Mesothelial cell of epicardium (in vitro differentiated cells): ENCODE data around the gene PJA2. TPM values are rescaled to one million over a fixed set of nuclear protein-coding genes. Genes with fewer than 3 reads are reported as not detected.

ENCODE experiments used
- DNase-seq, 2 experiments: peaks; one replicate each; pipeline ENCODE4 v3.0.0; 2021; ENCODE audit warnings: low spot score in 2 of 2; ENCODE audit not compliant: unreplicated experiment in 2 of 2
- H3K27ac Mint-ChIP-seq: 2 replicates; pipeline ENCODE4 v1.8.0; 2021; ENCODE audit warnings: mixed read lengths
- H3K27me3 Mint-ChIP-seq: 2 replicates; pipeline ENCODE4 v1.8.0; 2021; ENCODE audit warnings: low read depth, mixed read lengths
- H3K36me3 Mint-ChIP-seq: 2 replicates; pipeline ENCODE4 v1.8.0; 2021; ENCODE audit warnings: mixed read lengths
- H3K4me1 Mint-ChIP-seq: 2 replicates; pipeline ENCODE4 v1.8.0; 2021; ENCODE audit warnings: mixed read lengths
- H3K4me3 Mint-ChIP-seq: 2 replicates; pipeline ENCODE4 v1.8.0; 2021; ENCODE audit warnings: mild to moderate bottlenecking, moderate library complexity, mixed read lengths
- H3K9me3 Mint-ChIP-seq: 2 replicates; pipeline ENCODE4 v1.8.0; 2021; ENCODE audit warnings: mixed read lengths
- total RNA-seq: library from RNA; stranded (reverse); gene quantifications from 3 replicates; pipeline ENCODE4 v1.2.1, GENCODE V29; 2021
- TF ChIP-seq, protein P1 (sequence below): fragments of 200-600 bp; sonication (generic); IDR thresholded peaks from one replicate; pipeline ENCODE4 v1.5.0; 2021; ENCODE audit warnings: antibody characterized with exemption; ENCODE audit not compliant: unreplicated experiment

Gene PJA2
- total RNA-seq, 1 donor from 2014 or later = 69.2 TPM

DNA sequence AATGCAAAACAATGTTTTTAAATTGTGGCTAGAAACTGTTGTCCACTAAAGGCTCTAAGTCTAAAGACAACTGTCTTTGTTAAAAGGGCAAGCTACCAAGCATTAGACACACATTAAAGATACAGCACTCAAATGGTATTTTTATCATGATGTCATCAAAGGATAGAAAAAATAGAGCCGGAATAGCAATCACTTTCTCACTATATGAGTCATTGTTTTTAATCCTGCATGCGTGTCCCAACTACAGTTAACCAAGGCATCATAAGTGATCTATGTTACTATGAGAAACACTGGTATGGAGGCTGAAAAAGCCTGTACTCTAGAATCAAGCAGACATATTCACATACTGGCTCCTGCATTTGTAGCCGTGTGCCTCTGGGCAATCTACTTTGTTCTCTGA is 1.9 kb upstream of the PJA2 start:
- peaks cover 20% of the 10 kb centered on the region for H3K9me3 Mint-ChIP-seq
- peaks cover 6% of the 10 kb centered on the region for H3K36me3 Mint-ChIP-seq
- no peak for DNase-seq
- no peaks in the 10 kb centered on the region for H3K27me3 Mint-ChIP-seq
- no peak overlapping the region for H3K4me3 Mint-ChIP-seq
- peaks cover 30% of the 10 kb centered on the region for H3K4me1 Mint-ChIP-seq
- TF ChIP-seq, protein P1, sequence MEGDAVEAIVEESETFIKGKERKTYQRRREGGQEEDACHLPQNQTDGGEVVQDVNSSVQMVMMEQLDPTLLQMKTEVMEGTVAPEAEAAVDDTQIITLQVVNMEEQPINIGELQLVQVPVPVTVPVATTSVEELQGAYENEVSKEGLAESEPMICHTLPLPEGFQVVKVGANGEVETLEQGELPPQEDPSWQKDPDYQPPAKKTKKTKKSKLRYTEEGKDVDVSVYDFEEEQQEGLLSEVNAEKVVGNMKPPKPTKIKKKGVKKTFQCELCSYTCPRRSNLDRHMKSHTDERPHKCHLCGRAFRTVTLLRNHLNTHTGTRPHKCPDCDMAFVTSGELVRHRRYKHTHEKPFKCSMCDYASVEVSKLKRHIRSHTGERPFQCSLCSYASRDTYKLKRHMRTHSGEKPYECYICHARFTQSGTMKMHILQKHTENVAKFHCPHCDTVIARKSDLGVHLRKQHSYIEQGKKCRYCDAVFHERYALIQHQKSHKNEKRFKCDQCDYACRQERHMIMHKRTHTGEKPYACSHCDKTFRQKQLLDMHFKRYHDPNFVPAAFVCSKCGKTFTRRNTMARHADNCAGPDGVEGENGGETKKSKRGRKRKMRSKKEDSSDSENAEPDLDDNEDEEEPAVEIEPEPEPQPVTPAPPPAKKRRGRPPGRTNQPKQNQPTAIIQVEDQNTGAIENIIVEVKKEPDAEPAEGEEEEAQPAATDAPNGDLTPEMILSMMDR = no peak
- peak overlapping the region; percentile 50 for H3K27ac Mint-ChIP-seq

DNA sequence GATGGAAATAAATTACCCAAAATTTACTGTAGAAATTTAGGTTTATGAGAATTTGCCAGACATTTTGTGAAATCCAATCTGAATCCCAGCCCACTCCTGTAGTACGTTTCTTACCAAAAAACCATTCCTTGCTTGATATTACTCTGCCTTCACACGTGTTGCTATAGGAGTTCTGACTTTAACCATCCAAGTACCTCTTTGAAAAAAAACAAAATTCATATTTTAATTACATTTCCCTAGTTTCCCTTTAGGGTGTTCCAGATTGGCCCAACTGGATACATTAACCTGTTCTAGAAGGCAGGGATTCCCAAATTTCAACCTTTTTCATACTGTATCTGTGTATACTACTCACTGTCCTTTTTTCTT is 1.4 kb upstream of the PJA2 start:
- TF ChIP-seq, protein P1 = no peak
- Mint-ChIP-seq H3K4me1 (peaks cover 33% of the 10 kb centered on the region), H3K27ac (peak overlapping the region; percentile 98), H3K36me3 (peaks cover 6% of the 10 kb centered on the region), H3K27me3 (no peaks in the 10 kb centered on the region), H3K9me3 (peaks cover 15% of the 10 kb centered on the region), H3K4me3 (peak overlapping the region; percentile 99)
- DNase-seq = no peak

DNA sequence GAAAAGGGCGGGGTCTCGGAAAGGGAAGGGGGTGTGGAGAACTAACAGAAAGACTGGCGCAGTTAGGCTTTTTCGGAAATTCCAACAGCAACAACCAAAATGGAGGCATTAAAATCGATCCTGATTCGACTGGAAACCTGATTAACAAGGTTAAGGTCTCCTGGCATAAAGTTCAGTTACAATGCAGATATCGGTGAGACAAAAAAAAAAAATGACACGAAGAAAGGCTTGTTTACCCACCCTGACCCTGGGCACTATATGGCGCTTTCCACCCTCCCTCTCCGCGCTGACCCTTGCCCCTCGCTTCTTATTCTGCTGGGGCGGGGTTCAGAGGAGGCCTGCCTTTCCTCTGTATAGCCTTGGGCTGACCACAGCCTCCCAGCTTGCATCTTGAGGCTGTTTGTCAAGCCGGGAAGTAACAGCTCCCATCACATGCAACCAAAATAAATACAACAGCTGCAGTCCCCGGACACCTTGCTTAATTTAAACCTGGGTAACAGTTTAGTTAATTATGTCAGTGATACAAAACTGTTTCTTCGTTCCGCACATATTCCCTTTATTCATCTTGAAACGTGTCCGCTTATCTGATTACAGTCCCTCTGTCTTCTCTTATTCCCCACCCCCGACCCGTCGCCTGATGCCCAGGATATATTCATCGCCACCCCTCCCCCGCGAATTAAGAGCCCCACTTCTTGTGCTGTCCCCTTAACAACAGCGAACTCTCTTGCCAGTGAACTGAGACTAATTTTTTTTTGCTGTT is 795 bp upstream of the PJA2 start:
- Mint-ChIP-seq H3K27ac (peak overlapping the region; percentile 98), H3K4me1 (peaks cover 33% of the 10 kb centered on the region), H3K27me3 (no peaks in the 10 kb centered on the region), H3K4me3 (peak overlapping the region; percentile 99), H3K9me3 (peaks cover 9% of the 10 kb centered on the region), H3K36me3 (peaks cover 6% of the 10 kb centered on the region)
- DNase-seq = peak in 1 of 2 experiments; percentile 54
- TF ChIP-seq, protein P1 = peak; percentile 43

DNA sequence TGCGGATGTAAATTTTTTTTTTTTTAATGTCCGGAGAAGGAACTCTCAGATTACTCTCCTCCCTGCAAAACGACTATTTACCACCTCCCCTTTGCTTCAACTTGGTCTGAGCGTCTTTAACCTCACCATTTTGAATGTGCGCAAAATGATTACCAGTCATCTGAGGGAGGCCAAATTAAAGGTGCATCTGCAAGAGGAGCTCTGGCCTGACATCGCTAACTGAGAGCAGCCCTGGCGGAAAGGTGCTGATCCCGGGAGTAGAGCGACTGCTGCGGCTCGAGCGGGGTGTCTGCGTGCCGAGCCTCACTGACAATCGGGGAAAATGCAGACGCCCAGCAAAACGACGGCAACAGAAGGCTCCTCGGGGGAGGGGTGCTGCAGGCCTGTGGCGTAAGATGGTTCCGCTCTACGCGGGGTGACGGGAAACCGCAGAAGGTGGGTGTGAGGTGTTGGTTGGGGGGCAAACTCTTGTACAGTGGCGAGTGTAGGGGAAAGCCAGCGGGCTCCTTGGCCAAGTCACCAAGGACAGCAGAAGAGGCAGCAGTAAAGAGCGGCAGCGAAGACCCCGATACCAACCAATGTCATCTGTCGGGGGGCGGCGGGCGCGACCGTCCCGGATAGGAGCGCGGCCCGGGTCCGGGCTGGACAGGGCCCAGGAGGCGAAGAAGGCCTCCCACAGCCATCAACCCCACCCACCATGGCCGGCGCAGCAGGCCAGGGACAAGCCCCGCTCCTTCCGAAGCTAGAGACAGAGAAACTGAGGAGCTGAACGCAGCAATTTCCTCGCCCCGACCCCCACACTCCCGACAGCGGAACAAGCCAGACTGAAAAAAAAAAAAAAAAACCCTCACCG is 557 bp downstream of the PJA2 start:
- TF ChIP-seq, protein P1 = no peak
- Mint-ChIP-seq H3K27ac (peak overlapping the region; percentile 99), H3K36me3 (peaks cover 5% of the 10 kb centered on the region), H3K27me3 (no peaks in the 10 kb centered on the region), H3K4me3 (peak overlapping the region; percentile 99), H3K4me1 (peaks cover 33% of the 10 kb centered on the region), H3K9me3 (peaks cover 6% of the 10 kb centered on the region)
- DNase-seq = peak; percentile 28 to 58

DNA sequence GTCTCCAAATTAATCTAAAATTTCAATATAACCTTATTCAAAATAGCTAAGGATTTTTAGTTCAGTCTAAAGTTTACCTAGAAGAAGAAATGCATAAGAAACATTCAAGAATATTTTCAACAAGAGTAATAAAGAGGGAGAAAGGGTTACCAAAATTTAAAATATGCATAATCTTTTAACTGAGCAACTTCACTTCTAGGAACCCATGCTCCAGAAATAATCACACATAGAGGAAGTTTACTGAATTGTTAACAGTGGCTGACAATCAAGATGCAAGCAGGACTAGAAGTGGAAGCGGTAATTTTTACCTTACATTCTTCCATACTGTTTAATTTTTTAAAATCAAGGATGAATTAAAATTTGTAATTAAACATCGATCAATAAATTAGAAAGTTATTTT is 1.9 kb downstream of the PJA2 start:
- peaks cover 30% of the 10 kb centered on the region for H3K4me1 Mint-ChIP-seq
- peak overlapping the region; percentile 72 for H3K27ac Mint-ChIP-seq
- peaks cover 3% of the 10 kb centered on the region for H3K9me3 Mint-ChIP-seq
- H3K27me3 Mint-ChIP-seq = no peaks in the 10 kb centered on the region
- H3K4me3 Mint-ChIP-seq = peak overlapping the region; percentile 99
- H3K36me3 Mint-ChIP-seq = peaks cover 7% of the 10 kb centered on the region
- DNase-seq = no peak
- TF ChIP-seq, protein P1 = no peak
